Nucleus accumbens (tissue), 56 donors: ENCODE results near the gene RFX6.

Source experiments
- DNase-seq, 56 donors: peaks; one replicate each; lab custom pipeline; 2025; lab: John Stamatoyannopoulos, UW

RFX6 gene

DNA sequence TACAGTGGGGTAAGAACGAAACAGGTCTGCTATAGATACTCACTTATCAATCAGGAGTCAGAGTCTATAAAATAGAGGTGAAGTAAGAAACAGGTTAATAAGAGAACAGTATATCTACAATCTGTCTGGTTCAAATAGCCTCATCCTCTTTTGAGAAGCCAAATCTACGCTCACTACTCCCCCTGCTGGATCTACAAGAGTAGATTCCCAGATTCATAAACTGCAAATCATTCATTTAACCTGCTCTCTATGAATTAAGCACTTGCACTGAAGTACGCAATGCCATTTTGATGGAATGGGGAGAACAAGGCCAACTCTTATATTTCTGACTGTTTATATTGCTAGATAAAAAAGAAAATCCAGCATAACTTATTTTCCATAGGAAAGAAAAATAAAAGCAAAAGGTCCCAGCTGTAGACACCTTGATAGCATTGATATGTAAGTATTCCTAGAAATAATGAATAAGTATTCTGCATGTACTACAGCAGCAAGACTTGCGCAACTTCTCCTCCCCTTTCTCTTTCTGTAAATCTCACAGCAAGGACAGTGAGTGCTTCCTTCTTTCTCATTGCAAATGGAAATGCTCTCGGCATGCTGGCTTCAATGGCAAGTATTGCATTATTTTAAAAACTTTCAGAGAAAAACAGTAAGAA, 92.3 kb downstream of the RFX6 start:
- DNase-seq, result peak in 4 of 56 donors; percentile 1 to 33 (median 16)

DNA sequence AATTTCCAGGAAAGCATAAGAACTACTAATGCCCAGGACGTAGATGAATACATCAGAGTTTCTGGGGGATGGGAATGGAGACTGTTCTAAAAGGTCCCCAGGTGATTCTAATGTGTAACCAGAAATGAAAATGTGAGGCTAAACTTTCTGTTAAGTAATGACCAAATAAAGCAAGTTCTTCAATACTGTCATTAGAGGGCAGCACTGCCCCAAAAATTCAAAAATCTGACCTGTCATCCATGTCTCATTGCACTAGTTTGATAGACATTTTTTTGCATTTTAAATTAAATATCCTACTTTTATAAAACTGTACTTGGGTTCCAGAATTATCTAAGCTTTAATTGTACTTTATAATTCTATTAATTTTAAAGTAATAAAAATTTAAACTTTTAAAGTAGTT, 94.9 kb downstream of the RFX6 start:
- DNase-seq, result peak in 3 of 56 donors; percentile 2 to 25 (median 6)

DNA sequence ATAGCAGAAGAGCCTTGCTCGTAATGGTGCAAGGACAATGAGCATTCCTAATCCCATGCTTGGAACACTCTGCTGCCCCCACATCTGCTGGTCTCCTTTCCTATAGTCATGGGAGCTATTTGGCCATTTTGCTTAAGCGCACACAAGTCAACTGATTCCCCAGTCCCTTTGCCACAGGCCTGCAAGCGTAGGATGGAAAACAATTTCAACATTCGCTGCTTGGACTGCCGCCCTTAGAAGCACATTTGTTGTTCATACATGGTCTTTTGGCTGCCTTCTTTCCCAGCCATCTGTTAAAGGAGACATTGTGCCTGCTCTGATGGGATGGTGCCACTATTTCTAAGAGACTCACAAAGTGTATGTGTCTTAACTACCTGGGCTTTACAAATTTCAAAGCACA, 96.9 kb downstream of the RFX6 start:
- DNase-seq, result no peak

DNA sequence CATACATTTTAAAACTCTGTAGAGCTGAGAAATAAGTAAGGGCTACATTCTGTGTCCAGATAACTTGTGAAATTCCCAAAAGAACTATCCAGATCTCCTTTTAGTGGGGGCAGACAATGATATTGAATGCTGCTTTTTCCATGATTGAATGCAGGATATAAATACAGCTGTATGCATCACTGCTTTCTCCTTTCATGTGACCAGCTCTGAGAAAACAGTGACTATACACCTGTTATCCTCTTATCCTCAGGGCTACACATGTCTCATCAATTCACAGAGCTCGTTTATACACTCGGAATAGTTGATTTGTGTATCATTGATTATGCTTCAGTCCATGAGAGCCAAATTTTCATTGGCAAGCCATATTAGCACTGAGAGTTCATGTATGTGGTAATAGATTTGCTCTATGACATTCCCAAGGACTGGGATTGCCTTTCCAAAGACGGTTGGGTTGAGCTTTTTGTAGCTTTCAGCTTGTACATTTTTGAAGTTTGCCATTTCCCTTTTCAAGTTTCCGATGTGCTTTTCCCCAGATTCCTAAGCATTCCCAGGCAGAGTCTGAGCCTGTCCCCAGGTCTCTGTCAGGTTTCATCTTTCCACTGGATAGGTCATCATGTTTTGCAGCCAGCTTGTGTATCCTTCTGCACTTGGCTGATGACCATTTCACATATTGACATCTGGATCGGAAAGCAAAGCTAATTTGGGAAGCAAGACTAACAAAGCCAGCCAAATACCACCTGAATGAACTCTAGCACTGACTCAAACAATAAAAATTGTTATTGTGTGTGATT, 97.7 kb downstream of the RFX6 start:
- no peak for DNase-seq

DNA sequence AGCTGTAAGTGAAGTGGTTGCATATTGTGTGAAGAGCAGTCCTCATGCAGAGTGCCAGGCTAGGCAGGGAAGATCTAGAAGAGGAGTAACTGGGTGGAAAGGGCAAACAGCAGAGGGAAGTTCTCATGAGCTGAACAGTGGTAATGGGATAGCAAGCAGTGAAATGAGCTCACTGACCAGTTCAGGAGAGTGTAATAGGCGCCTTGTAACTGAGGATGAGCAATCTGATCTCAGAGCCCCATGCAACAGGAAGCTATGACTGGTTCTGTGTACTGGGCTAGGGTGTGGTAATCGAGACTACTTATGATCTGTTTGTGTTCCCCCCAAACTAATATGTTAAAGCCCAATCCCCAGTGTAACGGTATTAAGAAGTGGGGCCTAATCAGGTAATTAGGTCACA, 98.6 kb downstream of the RFX6 start:
- no peak for DNase-seq

DNA sequence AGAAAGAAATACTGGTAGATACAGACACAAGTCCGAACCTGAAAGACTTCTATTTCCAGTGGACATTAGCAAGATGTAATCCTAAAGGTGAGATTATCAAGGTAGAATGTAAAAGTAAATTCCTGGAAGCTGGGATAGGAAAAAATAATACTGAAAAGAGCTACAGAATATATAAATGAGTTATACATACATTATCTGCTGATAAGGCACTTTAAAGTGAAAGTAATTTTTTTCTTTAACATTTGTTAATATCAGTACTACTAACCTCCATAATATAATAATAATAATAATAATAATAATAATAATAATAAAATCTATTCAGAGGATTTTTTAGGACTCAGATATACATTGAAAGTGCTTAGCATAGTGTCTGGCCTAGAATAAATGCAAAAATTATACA, 102.5 kb downstream of the RFX6 start:
- no peak for DNase-seq
